Left hindlimb (tissue), 1 donor: ENCODE data around the gene OR51S1.
"Not testable (repeated sequence)": the region's sequence is repeated elsewhere in the genome, so short reads cannot be mapped to it uniquely, and the experiment has no call there.

ENCODE experiments used
- DNase-seq: peaks from one replicate; pipeline ENCODE4 v3.0.0-alpha.2; 2018

The OR51S1 gene

DNA sequence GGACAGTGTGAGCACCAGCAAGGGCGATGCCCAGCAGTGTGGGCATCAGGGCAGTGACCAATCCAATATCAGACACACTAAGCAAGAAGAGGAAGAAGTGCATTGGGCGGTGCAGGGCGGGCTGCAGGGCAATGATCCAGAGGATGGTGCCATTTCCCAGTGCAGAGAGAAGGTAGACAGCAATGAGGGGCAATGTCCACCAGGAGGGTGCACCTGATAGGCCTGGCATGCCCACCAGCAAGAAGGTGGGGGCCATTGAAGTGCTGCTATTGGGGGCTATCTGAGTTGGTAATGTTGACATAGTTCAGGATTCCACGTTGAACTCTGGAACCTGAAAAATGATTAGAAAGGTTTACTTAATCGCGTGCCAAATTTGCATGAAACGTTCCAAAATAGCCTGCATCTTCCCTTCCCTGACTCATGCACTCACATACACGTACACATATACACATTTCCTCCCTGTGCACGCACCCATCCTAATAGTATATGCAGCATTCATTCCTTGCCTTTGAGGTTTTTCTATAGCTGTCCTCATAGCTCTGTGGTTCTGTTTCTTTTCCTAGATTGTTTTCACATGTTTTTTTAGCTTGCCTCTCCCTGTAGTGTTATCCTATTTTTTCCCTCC lies at the start of gene OR51S1:
TSS of gene OR51S1 (minus strand) at position 301 of the 625 bp plus-strand sequence. CDS start at position 301, 0 bp downstream.
- DNase-seq: no peak

DNA sequence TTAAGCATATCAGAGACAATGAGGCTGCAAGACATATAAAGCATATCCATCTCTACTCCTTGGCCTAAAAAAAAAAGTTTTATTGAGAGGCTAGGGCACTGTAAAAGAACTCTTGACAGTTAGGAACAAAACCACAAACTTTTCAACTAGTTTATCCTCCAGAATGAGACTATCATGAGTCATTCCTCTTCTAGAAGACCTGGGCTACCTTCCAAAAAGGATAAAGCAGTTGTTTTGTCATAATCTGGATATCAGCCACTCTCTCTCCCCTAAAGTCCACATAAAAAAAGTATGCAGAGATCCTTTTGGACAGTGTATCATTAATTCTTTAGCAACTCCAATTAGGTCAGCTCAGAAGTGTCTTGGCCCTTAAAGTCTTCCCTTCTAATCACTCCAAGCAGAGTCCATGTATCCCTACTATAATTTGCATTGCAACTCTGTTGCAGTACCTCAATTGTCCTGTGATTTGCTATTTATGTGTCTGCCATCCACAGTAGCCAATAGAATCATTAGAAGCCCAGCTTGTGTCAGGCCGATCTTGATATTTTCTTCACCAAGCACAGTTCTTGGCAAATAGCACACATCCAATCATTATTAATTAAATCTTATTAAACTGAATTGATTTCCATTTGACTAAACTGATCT lies 43.1 kb upstream of the OR51S1 start:
- DNase-seq: no peak

DNA sequence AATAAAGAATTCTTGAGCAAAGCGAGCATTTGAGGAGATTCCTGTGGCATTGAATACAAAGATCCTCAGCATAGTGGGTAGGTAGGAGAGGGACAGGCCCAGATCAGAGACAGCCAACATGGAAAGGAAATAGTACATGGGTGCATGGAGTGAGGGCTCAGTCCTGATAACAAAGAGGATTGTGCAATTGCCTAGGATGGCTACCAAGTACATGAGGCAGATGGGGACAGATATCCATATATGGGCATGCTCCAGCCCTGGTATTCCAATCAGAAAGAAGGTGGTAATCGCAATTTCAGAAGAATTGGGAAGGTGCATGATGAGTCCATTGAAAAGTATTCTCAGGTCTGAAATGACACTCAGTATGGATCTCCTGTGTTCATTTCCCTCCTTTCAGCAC lies 41.3 kb upstream of the OR51S1 start:
- DNase-seq: no peak

- no peak for DNase-seq
Observed at GRCh38 chr11:4887591-4887990, 38.6 kb upstream of the OR51S1 start.

DNA sequence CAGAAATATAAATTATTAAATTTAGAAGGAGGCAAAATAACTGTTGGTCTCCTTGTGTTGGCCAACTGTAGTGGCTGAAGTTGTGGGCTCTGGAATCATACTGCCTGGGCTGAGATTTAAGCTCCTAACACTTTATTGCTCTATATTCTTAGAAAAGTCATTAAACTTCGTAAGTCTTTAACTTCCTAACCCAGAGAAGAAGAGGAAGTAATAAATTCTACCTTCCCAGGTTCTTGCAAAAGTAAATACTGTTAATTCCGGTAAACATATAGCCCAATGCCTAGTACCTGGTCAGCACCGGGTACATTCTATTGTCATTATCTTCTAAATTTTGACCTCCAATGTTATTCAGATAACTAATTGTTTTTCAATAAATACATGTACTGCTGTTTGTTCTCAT lies 37.2 kb upstream of the OR51S1 start:
- no peak for DNase-seq

DNA sequence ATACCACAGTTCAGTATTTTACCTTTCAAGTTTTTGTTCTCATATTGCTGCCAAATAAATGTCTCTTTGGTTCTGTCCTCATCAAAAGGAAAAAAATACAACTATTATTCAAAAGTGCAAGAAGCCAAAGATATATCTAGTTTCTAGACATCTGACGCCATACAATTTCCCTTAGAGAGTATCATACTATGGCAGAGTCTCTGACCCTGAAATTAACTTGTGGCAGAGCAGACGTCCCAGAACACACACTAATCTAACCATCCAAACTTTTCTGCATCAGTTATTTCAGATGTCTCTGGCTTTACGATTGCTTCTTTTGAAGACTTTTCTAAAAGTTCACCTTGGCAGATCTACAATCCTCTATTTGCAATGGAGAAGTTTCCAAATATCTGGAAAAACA lies 35.4 kb upstream of the OR51S1 start:
- DNase-seq: no peak

- DNase-seq: no peak
Observed at GRCh38 chr11:4882543-4882942, 33.5 kb upstream of the OR51S1 start.

GRCh38 chr11:4881860-4882500 lies 33.0 kb upstream of the OR51S1 start, which contains the start of gene OR51T1:
OR51T1 (plus strand) TSS chr11:4881900; CDS start chr11:4881900, 0 bp downstream.
- no peak for DNase-seq

- DNase-seq: no peak
Observed at GRCh38 chr11:4881188-4881587, 32.2 kb upstream of the OR51S1 start.

DNA sequence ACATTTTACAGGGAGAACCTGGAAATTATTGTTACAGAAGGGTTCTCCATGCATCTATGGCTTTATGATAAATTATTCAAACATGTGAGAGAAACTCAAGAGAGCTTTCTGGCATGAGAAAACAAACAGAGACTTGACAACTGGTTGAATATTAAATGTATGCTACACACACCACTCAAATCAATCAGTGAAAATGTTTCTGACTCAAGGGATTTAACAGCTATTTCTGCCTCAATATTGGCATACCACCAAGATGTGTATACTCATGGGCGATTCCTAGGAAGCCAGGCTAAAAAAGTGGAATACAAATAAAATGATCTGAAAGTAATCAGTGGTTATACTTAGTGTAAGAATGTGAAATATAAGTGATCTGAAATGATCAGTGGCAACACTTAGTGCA lies 16.8 kb upstream of the OR51S1 start:
- DNase-seq: no peak

DNA sequence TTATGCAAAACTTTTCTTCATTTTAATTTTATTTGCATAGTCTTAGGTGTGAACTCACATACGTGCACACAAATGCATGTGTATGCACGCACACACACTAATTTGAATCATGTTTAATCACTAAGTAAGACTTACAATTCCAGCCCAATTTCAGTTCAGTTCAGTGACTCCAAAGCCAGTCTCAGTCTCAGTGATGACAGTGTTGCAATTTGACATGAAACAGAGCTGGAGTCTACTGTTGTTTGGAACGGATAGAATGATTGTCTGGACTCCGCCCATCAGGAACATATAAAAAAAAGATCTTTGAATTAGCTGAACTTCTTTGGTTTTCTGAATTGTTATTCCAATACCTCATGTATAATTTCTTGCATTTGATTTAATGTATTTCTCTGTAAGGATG lies 14.9 kb upstream of the OR51S1 start:
- no peak for DNase-seq

- DNase-seq: no peak
Observed at GRCh38 chr11:4862447-4863236, 13.6 kb upstream of the OR51S1 start.

- not testable (repeated sequence) for DNase-seq
Observed at GRCh38 chr11:4854286-4854685, 5.3 kb upstream of the OR51S1 start.

GRCh38 chr11:4851033-4851432 lies 2.0 kb upstream of the OR51S1 start:
- no peak for DNase-seq

- no peak for DNase-seq
Observed at GRCh38 chr11:4839851-4840549, 9.0 kb downstream of the OR51S1 start.

DNA sequence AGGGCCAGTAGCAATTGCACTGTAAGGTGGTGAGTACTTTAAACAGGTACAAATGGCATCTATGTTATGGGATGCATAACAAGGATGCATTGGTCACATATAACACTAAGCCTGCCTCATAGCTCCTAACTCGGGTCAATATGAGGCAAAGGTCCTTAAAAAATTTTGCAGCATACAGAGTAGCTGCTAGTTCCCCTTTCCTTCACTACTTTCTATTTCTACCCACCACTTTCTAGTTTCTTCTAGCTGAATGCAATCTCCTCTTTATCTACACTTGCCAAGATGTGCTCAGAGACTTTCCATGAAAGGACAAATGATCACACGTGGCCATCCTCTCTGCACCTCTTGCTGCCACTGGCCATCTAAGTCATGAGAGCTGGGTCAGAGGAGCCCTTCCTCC lies 18.1 kb downstream of the OR51S1 start:
- DNase-seq: no peak

DNA sequence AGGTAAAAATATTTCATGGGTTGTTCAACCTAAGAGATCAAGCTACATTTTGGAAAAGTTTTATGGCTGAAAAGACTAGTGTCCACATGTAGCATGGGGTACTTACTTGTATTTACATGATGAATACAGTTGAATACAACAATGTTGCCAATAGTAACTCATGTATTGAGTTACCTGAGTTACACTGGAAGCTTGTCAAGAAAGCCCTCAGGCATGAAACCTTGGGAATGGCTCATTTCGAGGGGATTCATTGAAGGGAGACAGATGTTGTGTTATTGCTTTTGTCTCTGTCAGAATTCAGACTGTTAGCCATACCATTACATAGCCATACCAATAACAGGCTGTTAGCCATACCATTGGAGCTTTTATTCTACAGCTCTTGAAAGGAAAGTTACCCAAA lies 18.7 kb downstream of the OR51S1 start:
- DNase-seq: no peak

DNA sequence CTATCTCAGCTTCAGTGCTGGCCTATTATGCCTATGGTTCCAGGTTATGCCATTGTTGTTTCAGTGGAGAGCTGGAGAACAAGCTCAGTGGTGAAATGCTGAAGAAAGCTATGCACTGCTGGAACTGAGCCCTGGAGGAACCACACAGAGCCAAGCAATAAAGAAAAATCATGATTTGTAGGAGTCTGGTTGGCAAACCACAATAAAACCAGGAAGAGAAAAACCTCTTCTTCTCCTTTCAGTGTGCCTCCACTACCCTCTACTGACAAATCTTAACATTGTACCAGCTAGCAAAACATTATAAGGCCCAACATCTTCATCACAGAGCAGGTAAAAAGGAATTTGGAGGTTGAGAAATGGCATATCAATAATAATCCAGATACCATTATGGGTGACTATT lies 22.6 kb downstream of the OR51S1 start:
- no peak for DNase-seq

GRCh38 chr11:4825132-4825531 lies 23.9 kb downstream of the OR51S1 start:
- no peak for DNase-seq

DNA sequence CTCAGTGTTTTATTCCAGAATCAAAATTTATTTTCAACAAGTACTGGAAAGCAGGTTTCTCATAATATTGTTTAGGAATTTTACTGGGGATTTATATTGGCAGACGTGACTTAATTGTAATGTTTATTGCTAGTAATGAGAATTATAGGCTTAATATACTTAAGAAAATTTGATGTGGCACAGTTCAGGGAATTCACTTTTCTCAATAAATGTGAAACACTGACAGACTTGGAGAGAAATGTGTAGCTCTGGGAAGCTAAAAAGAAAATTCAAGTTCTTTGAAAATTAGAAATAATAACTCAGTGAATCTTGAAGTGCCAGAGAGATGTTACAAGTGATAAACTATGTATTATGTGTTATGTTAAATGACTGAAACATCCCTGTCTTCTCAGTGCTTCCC lies 28.0 kb downstream of the OR51S1 start, which contains the start of gene OR51F2:
TSS of gene OR51F2 (plus strand) at position 301 of the 400 bp plus-strand sequence. CDS start 101 bp downstream, outside the sequence.
- DNase-seq: no peak

DNA sequence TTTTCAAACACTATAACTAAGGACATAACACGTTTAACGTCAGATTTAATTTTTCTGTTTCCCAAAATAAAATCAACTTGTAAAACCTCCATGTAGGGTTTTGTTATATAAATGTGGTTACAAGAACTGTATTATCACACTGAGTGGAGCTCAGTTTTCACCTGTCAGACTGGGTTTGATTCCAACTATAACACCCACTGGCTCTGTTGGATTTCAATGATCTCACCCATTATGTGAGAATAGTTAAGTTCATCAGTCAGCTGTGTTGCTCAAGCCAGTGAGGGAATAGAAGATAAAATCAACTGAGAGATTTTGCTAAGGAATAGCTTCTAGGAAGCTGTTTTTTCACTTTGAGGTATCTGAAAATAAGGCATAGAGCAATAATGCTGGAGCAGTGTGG lies 39.8 kb downstream of the OR51S1 start:
- DNase-seq: no peak

GRCh38 chr11:4808476-4808875 lies 40.5 kb downstream of the OR51S1 start:
- no peak for DNase-seq

DNA sequence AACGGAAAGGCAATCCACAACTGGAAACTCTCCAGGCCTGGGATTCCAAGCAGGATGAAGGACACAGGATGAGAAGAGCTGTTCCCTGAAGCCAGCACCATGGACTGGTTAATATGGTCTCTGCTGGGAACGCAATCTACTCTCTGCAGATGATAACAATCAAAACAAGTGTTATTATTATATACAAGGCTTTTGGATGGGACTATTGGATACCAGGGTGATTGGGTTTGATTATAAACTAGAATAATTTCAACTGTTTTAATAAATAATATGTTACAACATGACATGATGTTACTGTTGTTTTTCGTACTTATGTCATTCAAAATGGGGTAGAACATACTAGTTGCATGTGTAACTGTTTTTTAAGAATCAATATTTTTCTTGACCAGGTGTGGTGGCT lies 44.7 kb downstream of the OR51S1 start, which contains the start of gene OR52R1:
TSS of gene OR52R1 (minus strand) at position 101 of the 400 bp plus-strand sequence. CDS start at position 101, 0 bp downstream.
- no peak for DNase-seq
